ENCODE results near the gene IGSF9. TPM values are rescaled to one million over a fixed set of nuclear protein-coding genes. Genes with fewer than 3 reads are reported as not detected.

Gene IGSF9
- total and polyA plus RNA-seq, 2 experiments from 2014 or later = 10.3 to 27.6 TPM

GRCh38 chr1:159889202-159889601, 56.2 kb downstream of the IGSF9 start:
- Histone ChIP-seq H2AFZ (no peak overlapping the region), H3K4me3 (no peak overlapping the region), H4K20me1 (replicated peaks; ENCODE audit: insufficient read depth) (no peaks in the 10 kb centered on the region), H3K4me1 (ENCODE audit: insufficient read depth) (no peaks in the 10 kb centered on the region), H3K79me2 (replicated peaks; ENCODE audit: insufficient read depth) (no peaks in the 10 kb centered on the region), H3K27ac (ENCODE audit: low read depth) (no peak overlapping the region), H3F3A (replicated peaks; ENCODE audit: low read depth) (no peaks in the 10 kb centered on the region), H3K9me2 (ENCODE audit: insufficient read depth) (no peaks in the 10 kb centered on the region), H3K36me3 (ENCODE audit: insufficient read depth) (no peaks in the 10 kb centered on the region; the same call in 1 of the 2 replicates), H3K27me3 (ENCODE audit: insufficient read depth) (no peaks in the 10 kb centered on the region), H3K4me2 (no peak overlapping the region)
- TF ChIP-seq NANOG (IDR thresholded peaks at IDR 0.05; ENCODE audit: borderline replicate concordance) = no peak
- ATAC-seq (no peak), DNase-seq (ENCODE audit: low spot score) (no peak)
- H3K4me3 Mint-ChIP-seq = no peak overlapping the region
- no peaks in the 10 kb centered on the region for H3K36me3 Mint-ChIP-seq (ENCODE audit: low read depth)
- H3K4me1 Mint-ChIP-seq = peaks cover 9% of the 10 kb centered on the region
- no peak overlapping the region for H3K27ac Mint-ChIP-seq
- H3K27me3 Mint-ChIP-seq (ENCODE audit: insufficient read depth, low read depth, poor library complexity) = peaks cover 2% of the 10 kb centered on the region
- H3K9me3 Mint-ChIP-seq = no peaks in the 10 kb centered on the region; the same call in 2 of the 3 replicates

- peaks cover 5% of the 10 kb centered on the region; the same call in 1 of the 2 replicates for H3K4me1 ChIP-seq (ENCODE audit: insufficient read depth)
- H3K36me3 Mint-ChIP-seq (ENCODE audit: low read depth) = no peaks in the 10 kb centered on the region
- DNase-seq (ENCODE audit: low spot score) = no peak
- ATAC-seq = no peak
- no peak overlapping the region for H3K4me3 Mint-ChIP-seq
- H3K27me3 ChIP-seq (ENCODE audit: insufficient read depth) = no peaks in the 10 kb centered on the region
- H3K9me2 ChIP-seq (ENCODE audit: insufficient read depth) = no peaks in the 10 kb centered on the region
- H3K27ac ChIP-seq (ENCODE audit: low read depth) = no peak overlapping the region
- H3K27ac Mint-ChIP-seq = no peak overlapping the region
- no peak overlapping the region for H3K4me2 ChIP-seq
- H4K20me1 ChIP-seq (replicated peaks; ENCODE audit: insufficient read depth) = no peaks in the 10 kb centered on the region
- H2AFZ ChIP-seq = no peak overlapping the region
- no peaks in the 10 kb centered on the region for H3F3A ChIP-seq (replicated peaks; ENCODE audit: low read depth)
- no peak overlapping the region for H3K4me3 ChIP-seq
- no peaks in the 10 kb centered on the region; the same call in 2 of the 3 replicates for H3K4me1 Mint-ChIP-seq
- H3K36me3 ChIP-seq (ENCODE audit: insufficient read depth) = no peaks in the 10 kb centered on the region
- H3K79me2 ChIP-seq (replicated peaks; ENCODE audit: insufficient read depth) = no peaks in the 10 kb centered on the region
- no peaks in the 10 kb centered on the region for H3K9me3 Mint-ChIP-seq
- H3K27me3 Mint-ChIP-seq (ENCODE audit: insufficient read depth, low read depth, poor library complexity) = no peaks in the 10 kb centered on the region
- TF ChIP-seq ZNF462 (CRISPR knock-in tag; IDR thresholded peaks at IDR 0.05) (no peak), CTCF (conservative IDR thresholded peaks at IDR 0.05; ENCODE audit: low read depth in 2 of 2) (no peak), JUNB (IDR thresholded peaks at IDR 0.05; ENCODE audit: unreplicated experiment) (no peak), ZNF114 (CRISPR knock-in tag; IDR thresholded peaks at IDR 0.05) (no peak), POLR2AphosphoS5 (IDR thresholded peaks at IDR 0.05; ENCODE audit: low read depth) (no peak), REST (IDR thresholded peaks at IDR 0.05; ENCODE audit: unreplicated experiment) (no peak), EZH2 (IDR thresholded peaks at IDR 0.05; ENCODE audit: low read depth, unreplicated experiment) (no peak), ETS1 (IDR thresholded peaks at IDR 0.05) (no peak), CREB1 (CRISPR knock-in tag; IDR thresholded peaks at IDR 0.05; ENCODE audit: low read depth) (no peak)
Observed at GRCh38 chr1:159884296-159884695, 61.1 kb downstream of the IGSF9 start.
